OCI-M2 (cell line): ENCODE measurements around the gene MACO1.
"Not testable (repeated sequence)": the region's sequence is repeated elsewhere in the genome, so short reads cannot be mapped to it uniquely, and the experiment has no call there.

Experiments
- DNase-seq: peaks from one replicate; lab custom pipeline; 2025; ENCODE audit not compliant: unreplicated experiment; lab: John Stamatoyannopoulos, UW

The MACO1 gene

GRCh38 chr1:25485536-25486411 is 55.1 kb downstream of the MACO1 start:
- DNase-seq, result no peak

GRCh38 chr1:25486602-25487001 is 55.9 kb downstream of the MACO1 start:
- DNase-seq, result no peak

GRCh38 chr1:25487628-25488027 is 56.9 kb downstream of the MACO1 start:
- no peak for DNase-seq

GRCh38 chr1:25492323-25492722 is 61.6 kb downstream of the MACO1 start:
- no peak for DNase-seq

- no peak for DNase-seq
These were observed 64.3 kb downstream of the MACO1 start for GRCh38 chr1:25494952-25495351.

- no peak for DNase-seq
These were observed 70.0 kb downstream of the MACO1 start for GRCh38 chr1:25500694-25501093.

GRCh38 chr1:25501235-25502058 is 70.8 kb downstream of the MACO1 start:
- no peak for DNase-seq

GRCh38 chr1:25502957-25503356 is 72.3 kb downstream of the MACO1 start:
- DNase-seq, result no peak

GRCh38 chr1:25503551-25504426 is 73.1 kb downstream of the MACO1 start:
- no peak for DNase-seq

- no peak for DNase-seq
These were observed 74.3 kb downstream of the MACO1 start for GRCh38 chr1:25504706-25505595.

- DNase-seq, result no peak
These were observed 75.1 kb downstream of the MACO1 start for GRCh38 chr1:25505656-25506385.

- DNase-seq, result not testable (repeated sequence)
These were observed 76.1 kb downstream of the MACO1 start for GRCh38 chr1:25506566-25507463.

- no peak for DNase-seq
These were observed 83.0 kb downstream of the MACO1 start for GRCh38 chr1:25513666-25514065.

- no peak for DNase-seq
These were observed 84.3 kb downstream of the MACO1 start for GRCh38 chr1:25515033-25515432.

GRCh38 chr1:25516686-25517085 is 86.0 kb downstream of the MACO1 start:
- DNase-seq, result no peak

- DNase-seq, result no peak
These were observed 87.0 kb downstream of the MACO1 start for GRCh38 chr1:25517476-25518394.

- DNase-seq, result no peak
These were observed 88.9 kb downstream of the MACO1 start for GRCh38 chr1:25519624-25520023.
